H1 (cell line): Measurements from ENCODE around the gene GDPD5. TPM values are rescaled to one million over a fixed set of nuclear protein-coding genes. Genes with fewer than 3 reads are reported as not detected.

ENCODE experiments used
- CTCF ChIA-PET: fragments of 300-600 bp; sonication (Branson Sonifier 250); formaldehyde crosslinking; loops from one replicate; lab custom pipeline; 2021; ENCODE audit not compliant: partially characterized antibody; lab: Charles Lee
- POLR2A ChIA-PET: fragments of 300-600 bp; sonication (Branson Sonifier 250); formaldehyde crosslinking; loops from one replicate; lab custom pipeline; 2021; ENCODE audit warnings: inconsistent platforms; ENCODE audit not compliant: partially characterized antibody; lab: Charles Lee
- DNase-seq, 2 experiments: peaks; one replicate each; pipeline versions ENCODE4 v3.0.0 to v3.0.0-alpha.2; 2010 to 2022; ENCODE audit warnings: low spot score in 2 of 2, low read depth in 1 of 2, mixed read lengths in 1 of 2
- FAIRE-seq: peaks from 2 replicates; lab custom pipeline; 2011; peaks lifted over from hg19 to GRCh38; lab: Jason Lieb, UNC
- H2AFZ ChIP-seq: 2 replicates; pipeline ENCODE4 v1.8.1; 2012; ENCODE audit warnings: low read length, inconsistent platforms
- H2AK5ac ChIP-seq: 2 replicates; pipeline ENCODE4 v1.6.1; 2013; ENCODE audit warnings: low read depth, low read length
- H2BK120ac ChIP-seq: replicated peaks from 2 replicates; pipeline ENCODE3; 2013; ENCODE audit warnings: low read depth, low read length, inconsistent platforms
- H2BK12ac ChIP-seq: 2 replicates; pipeline ENCODE4 v1.6.1; 2013; ENCODE audit warnings: low read depth, low read length
- H2BK15ac ChIP-seq: 2 replicates; pipeline ENCODE4 v1.6.1; 2013; ENCODE audit warnings: low read length
- H2BK20ac ChIP-seq: 2 replicates; pipeline ENCODE4 v1.6.1; 2013; ENCODE audit warnings: low read length
- H2BK5ac ChIP-seq: 2 replicates; pipeline ENCODE4 v1.6.1; 2013; ENCODE audit warnings: low read depth, low read length
- H3K14ac ChIP-seq: 2 replicates; pipeline ENCODE4 v1.6.1; 2013; ENCODE audit warnings: inconsistent platforms; ENCODE audit not compliant: insufficient read length
- H3K18ac ChIP-seq: 2 replicates; pipeline ENCODE4 v1.6.1; 2013; ENCODE audit warnings: low read length; ENCODE audit errors: extremely low read depth
- H3K23ac ChIP-seq: 2 replicates; pipeline ENCODE4 v1.6.1; 2013; ENCODE audit warnings: inconsistent platforms; ENCODE audit not compliant: insufficient read length
- H3K23me2 ChIP-seq: 2 replicates; pipeline ENCODE4 v1.6.1; 2013; ENCODE audit warnings: low read depth, low read length
- H3K27ac ChIP-seq: 2 replicates; pipeline ENCODE4 v1.6.1; 2011; ENCODE audit warnings: low read depth, low read length, inconsistent platforms
- H3K27me3 ChIP-seq, 4 experiments: replicated peaks in 1 of 4; 1 replicate in 1 of 4; 2 replicates in 3 of 4; pipeline versions ENCODE4 v1.6.1 to v1.8.1; 2011 to 2013; ENCODE audit warnings: low read length in 3 of 4, mild to moderate bottlenecking in 3 of 4, inconsistent platforms in 2 of 4, mixed read lengths in 2 of 4, moderate library complexity in 1 of 4; ENCODE audit not compliant: control insufficient read depth in 3 of 4, insufficient read depth in 3 of 4; ENCODE audit errors: extremely low read depth in 1 of 4
- H3K36me3 ChIP-seq, 4 experiments: 2 replicates each; pipeline versions ENCODE4 v1.6.1 to v1.8.1; 2011 to 2013; ENCODE audit warnings: mild to moderate bottlenecking in 4 of 4, low read length in 3 of 4, moderate library complexity in 2 of 4, control low read depth in 1 of 4, inconsistent platforms in 1 of 4; ENCODE audit not compliant: insufficient read depth in 4 of 4, control insufficient read depth in 2 of 4
- H3K4ac ChIP-seq: replicated peaks from 2 replicates; pipeline ENCODE3; 2013; ENCODE audit warnings: low read length, low read depth, mixed read lengths, inconsistent platforms; ENCODE audit not compliant: insufficient read length
- H3K4me1 ChIP-seq, 4 experiments: replicated peaks in 1 of 4; 1 replicate in 1 of 4; 2 replicates in 3 of 4; pipeline versions ENCODE4 v1.6.1 to v1.8.1; 2011 to 2013; ENCODE audit warnings: low read length in 3 of 4, inconsistent platforms in 2 of 4, mixed read lengths in 1 of 4; ENCODE audit not compliant: insufficient read depth in 4 of 4, control insufficient read depth in 3 of 4
- H3K4me2 ChIP-seq, 2 experiments: 2 replicates each; pipeline versions ENCODE4 v1.6.1 to v1.8.1; 2011 to 2013; ENCODE audit warnings: low read depth in 2 of 2, low read length in 2 of 2, control low read depth in 1 of 2, inconsistent platforms in 1 of 2, mild to moderate bottlenecking in 1 of 2; ENCODE audit not compliant: insufficient read depth in 1 of 2
- H3K4me3 ChIP-seq, 4 experiments: fragments of 200-600, 300-600 bp in 1 of 4; sonication (generic), shearing (Covaris generic), sonication (Bioruptor Twin) in 1 of 4; 2 replicates each; pipeline versions ENCODE4 v1.5.1 to v1.8.1; 2011 to 2016; ENCODE audit warnings: low read length in 4 of 4, low read depth in 3 of 4, control low read depth in 2 of 4, inconsistent platforms in 2 of 4, mild to moderate bottlenecking in 2 of 4, mixed read lengths in 1 of 4, moderate library complexity in 1 of 4; ENCODE audit not compliant: insufficient read depth in 2 of 4; ENCODE audit errors: extremely low read depth in 1 of 4
- H3K56ac ChIP-seq: replicated peaks from 2 replicates; pipeline ENCODE3; 2013; ENCODE audit warnings: low read depth, mild to moderate bottlenecking, mixed read lengths, low read length, inconsistent platforms; ENCODE audit not compliant: insufficient read length
- H3K79me1 ChIP-seq: 2 replicates; pipeline ENCODE4 v1.6.1; 2013; ENCODE audit warnings: low read depth, low read length, control low read depth
- H3K79me2 ChIP-seq, 2 experiments: 2 replicates each; pipeline versions ENCODE4 v1.6.1 to v1.8.1; 2012 to 2013; ENCODE audit warnings: low read length in 2 of 2, mild to moderate bottlenecking in 2 of 2, inconsistent platforms in 1 of 2; ENCODE audit not compliant: insufficient read depth in 2 of 2, control insufficient read depth in 1 of 2
- H3K9ac ChIP-seq, 4 experiments: replicated peaks in 1 of 4; 1 replicate in 1 of 4; 2 replicates in 3 of 4; pipeline versions ENCODE4 v1.6.1 to v1.8.1; 2011 to 2013; ENCODE audit warnings: low read depth in 3 of 4, low read length in 3 of 4, control low read depth in 2 of 4, mild to moderate bottlenecking in 2 of 4, moderate library complexity in 2 of 4, inconsistent platforms in 1 of 4; ENCODE audit errors: extremely low read depth in 1 of 4
- H3K9me3 ChIP-seq, 2 experiments: 2 replicates each; pipeline versions ENCODE4 v1.6.1 to v1.8.1; 2012 to 2013; ENCODE audit warnings: mild to moderate bottlenecking in 2 of 2, moderate library complexity in 2 of 2, control low read depth in 1 of 2, inconsistent platforms in 1 of 2, low read depth in 1 of 2, low read length in 1 of 2, mixed read lengths in 1 of 2; ENCODE audit not compliant: insufficient read depth in 2 of 2
- H4K20me1 ChIP-seq, 2 experiments: replicated peaks in 1 of 2; 2 replicates each; pipeline versions ENCODE3 to v1.8.1; 2011 to 2013; ENCODE audit warnings: inconsistent platforms in 2 of 2, low read length in 2 of 2, mild to moderate bottlenecking in 1 of 2; ENCODE audit not compliant: insufficient read depth in 2 of 2, control insufficient read depth in 1 of 2
- H4K5ac ChIP-seq: 2 replicates; pipeline ENCODE4 v1.6.1; 2013; ENCODE audit warnings: low read length, low read depth, mixed read lengths, inconsistent platforms; ENCODE audit not compliant: insufficient read length
- H4K8ac ChIP-seq: 2 replicates; pipeline ENCODE4 v1.8.0; 2013; ENCODE audit warnings: mild to moderate bottlenecking, moderate library complexity, low read length, inconsistent platforms; ENCODE audit not compliant: insufficient read depth; ENCODE audit errors: extremely low read depth
- H4K91ac ChIP-seq: replicated peaks from 2 replicates; pipeline ENCODE3; 2013; ENCODE audit warnings: low read length, mixed read lengths, inconsistent platforms; ENCODE audit not compliant: insufficient read length
- ATF3 ChIP-seq: IDR thresholded peaks from 2 replicates; pipeline ENCODE4 v1.6.1; 2011; ENCODE audit warnings: low read depth, mild to moderate bottlenecking, low read length; ENCODE audit not compliant: insufficient read depth
- CEBPB ChIP-seq: IDR thresholded peaks from 2 replicates; pipeline ENCODE4 v1.6.1; 2012; ENCODE audit warnings: low read depth, low read length
- CHD1 ChIP-seq: IDR thresholded peaks from 2 replicates; pipeline ENCODE4 v1.6.1; 2012; ENCODE audit warnings: low read depth, low read length, improper control_type of control experiment
- CTBP2 ChIP-seq: IDR thresholded peaks from 2 replicates; pipeline ENCODE4 v1.7.0; 2011; ENCODE audit warnings: borderline replicate concordance, mild to moderate bottlenecking, moderate library complexity, mixed read lengths, low read length; ENCODE audit not compliant: insufficient read depth, insufficient read length
- FOSL1 ChIP-seq: IDR thresholded peaks from 2 replicates; pipeline ENCODE4 v1.6.1; 2011; ENCODE audit warnings: mild to moderate bottlenecking, low read depth, low read length, moderate library complexity; ENCODE audit not compliant: insufficient read depth
- HDAC6 ChIP-seq: IDR thresholded peaks from one replicate; pipeline ENCODE4 v1.7.1; 2012; ENCODE audit warnings: low read depth, mild to moderate bottlenecking, inconsistent platforms, low read length, moderate library complexity
- JUND ChIP-seq: IDR thresholded peaks from 2 replicates; pipeline ENCODE4 v1.6.1; 2011; ENCODE audit warnings: mild to moderate bottlenecking, improper control_type of control experiment, low read length
- SP4 ChIP-seq: IDR thresholded peaks from 2 replicates; pipeline ENCODE4 v1.6.1; 2012; ENCODE audit warnings: low read length, inconsistent platforms
- TAF7 ChIP-seq: optimal IDR thresholded peaks from 2 replicates; pipeline ENCODE3; 2011; ENCODE audit warnings: low read depth, mild to moderate bottlenecking, inconsistent platforms, low read length, moderate library complexity, borderline replicate concordance
- YY1 ChIP-seq: IDR thresholded peaks from 2 replicates; pipeline ENCODE4 v1.6.1; 2011; ENCODE audit warnings: low read depth, mild to moderate bottlenecking, low read length
- WGBS, 2 experiments: shearing (Covaris generic) in 1 of 2; methylation state at CpG; one replicate each; pipeline versions ENCODE4 v1.1.6 to v1.1.7; 2013 to 2015; ENCODE audit warnings: low lambda C conversion rate in 2 of 2, mixed read lengths in 2 of 2, inconsistent platforms in 1 of 2, low coverage in 1 of 2, missing lambda C conversion rate in 1 of 2; ENCODE audit not compliant: insufficient replicate concordance in 2 of 2, insufficient coverage in 1 of 2, insufficient read length in 1 of 2; ENCODE audit errors: extremely low coverage in 1 of 2, missing lambda C conversion rate in 1 of 2; 5-methylcytosine and 5-hydroxymethylcytosine counted together
- polyA plus RNA-seq, 7 experiments: library from polyadenylated mRNA; depleted of rRNA in 3 of 7; stranded (reverse) in 5 of 7; unstranded in 2 of 7; fragments of >200 nt in 5 of 7; fragments of 200-250 nt in 2 of 7; gene quantifications; 1 replicate in 5 of 7; 2 replicates in 1 of 7; 4 replicates in 1 of 7; pipeline versions ENCODE4 v1.2.1 to v1.2.3, GENCODE V29; 2011 to 2013; ENCODE audit warnings: missing spikeins in 2 of 7, mixed read lengths in 2 of 7
- total RNA-seq: library from RNA; stranded (reverse); fragmentation: NEBNext Ultra II Directional; extraction: Animal tissue kit (Norgen Biotek cat#: 25700); gene quantifications from 2 replicates; pipeline ENCODE4 v1.2.1, GENCODE V29; 2021
- TF ChIP-seq, protein P1 (sequence below): IDR thresholded peaks from 2 replicates; pipeline ENCODE4 v1.6.1; 2012; ENCODE audit warnings: inconsistent platforms

Gene GDPD5
- total and polyA plus RNA-seq, 2 of the 8 experiments (the other 6 are each of a cell fraction or from before 2014, with no cell fraction given), result 7.8 to 8.6 TPM

DNA sequence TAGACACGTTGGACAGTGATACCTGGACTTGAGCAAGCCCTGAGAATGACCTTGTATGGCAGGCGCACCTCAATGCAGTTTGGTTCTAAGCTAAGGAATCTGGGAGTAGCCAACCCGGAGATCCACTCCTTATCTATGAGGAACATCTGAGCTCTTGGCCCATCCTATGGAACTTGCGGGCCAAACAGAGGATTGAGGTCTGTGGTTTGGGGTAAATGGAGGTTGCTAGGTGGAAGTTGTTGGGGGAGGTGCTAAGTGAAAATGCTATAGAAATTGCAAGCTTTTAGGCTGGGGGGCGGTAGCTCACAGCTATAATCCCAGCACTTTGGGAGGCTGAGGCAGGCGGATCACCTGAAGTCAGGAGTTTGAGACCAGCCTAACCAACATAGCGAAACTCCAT is 8.9 kb downstream of the GDPD5 start:
- H3K23ac ChIP-seq, result no peak overlapping the region
- H3K56ac ChIP-seq, result no peak overlapping the region
- no peak overlapping the region for H2BK120ac ChIP-seq
- no peaks in the 10 kb centered on the region for H3K36me3 ChIP-seq
- H3K4me2 ChIP-seq, result no peak overlapping the region
- no peak for TF ChIP-seq TAF7
- TF ChIP-seq, protein P1, sequence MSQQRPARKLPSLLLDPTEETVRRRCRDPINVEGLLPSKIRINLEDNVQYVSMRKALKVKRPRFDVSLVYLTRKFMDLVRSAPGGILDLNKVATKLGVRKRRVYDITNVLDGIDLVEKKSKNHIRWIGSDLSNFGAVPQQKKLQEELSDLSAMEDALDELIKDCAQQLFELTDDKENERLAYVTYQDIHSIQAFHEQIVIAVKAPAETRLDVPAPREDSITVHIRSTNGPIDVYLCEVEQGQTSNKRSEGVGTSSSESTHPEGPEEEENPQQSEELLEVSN, result no peak
- no peak for TF ChIP-seq YY1
- TF ChIP-seq SP4, result no peak
- TF ChIP-seq CTBP2, result no peak
- no peak for TF ChIP-seq ATF3
- TF ChIP-seq CHD1, result no peak
- no peak for TF ChIP-seq FOSL1
- no peak for TF ChIP-seq JUND
- no peak for TF ChIP-seq HDAC6
- no peak for TF ChIP-seq CEBPB
- no peak overlapping the region for H2BK5ac ChIP-seq
- 96% methylated on average over 7 of the region's 7 CpGs; no CpG with 5 or more reads in 1 of the 2 experiments for WGBS, 2 experiments
- no peak overlapping the region for H3K14ac ChIP-seq
- CTCF ChIA-PET, result interaction anchor here (0.7 to 27.2 kb wide), 8 partner anchors 9 to 1578 kb away, joined by 3 to 603 read pairs (median 3); partner anchors contain the start of gene GDPD5
- no peaks in the 10 kb centered on the region for H3K79me2 ChIP-seq
- H4K8ac ChIP-seq, result no peak overlapping the region
- H3K4me3 ChIP-seq, result no peak overlapping the region
- H2BK12ac ChIP-seq, result no peak overlapping the region
- H4K20me1 ChIP-seq, result no peaks in the 10 kb centered on the region
- H3K9me3 ChIP-seq, result 0 out of 4 replicates have a peak, but pooled peaks cover 0 to 2% of the 10 kb centered on the region in 2 experiments
- H4K5ac ChIP-seq, result no peak overlapping the region
- H3K23me2 ChIP-seq, result no peaks in the 10 kb centered on the region
- no peak overlapping the region for H2BK15ac ChIP-seq
- no peak overlapping the region for H2AFZ ChIP-seq
- POLR2A ChIA-PET, result interaction anchor here (1.3 to 1.6 kb wide), 2 partner anchors 12 to 53 kb away, joined by 3 read pairs; no protein-coding TSS in a partner anchor
- no peaks in the 10 kb centered on the region for H3K79me1 ChIP-seq
- peaks cover 0 to 3% (median 0%) of the 10 kb centered on the region in 4 experiments; a peak in 1 of 7 replicates for H3K27me3 ChIP-seq
- H3K4me1 ChIP-seq, result peaks cover 0 to 2% (median 0%) of the 10 kb centered on the region in 4 experiments; a peak in 1 of 7 replicates
- FAIRE-seq (no peak), DNase-seq (no peak)
- no peak overlapping the region for H3K4ac ChIP-seq
- H2AK5ac ChIP-seq, result no peak overlapping the region
- no peak overlapping the region for H3K9ac ChIP-seq
- no peak overlapping the region for H4K91ac ChIP-seq
- no peak overlapping the region for H3K18ac ChIP-seq
- H2BK20ac ChIP-seq, result no peak overlapping the region
- no peak overlapping the region for H3K27ac ChIP-seq
